HG03442 (cell line): ENCODE measurements around the gene JARID2.

Experiments
- ATAC-seq: cut with Tn5 transposase; IDR thresholded peaks from one replicate; pipeline ENCODE4 v1.9.1; 2021; ENCODE audit warnings: mild to moderate bottlenecking, moderate library complexity; ENCODE audit not compliant: unreplicated experiment

JARID2 gene

DNA sequence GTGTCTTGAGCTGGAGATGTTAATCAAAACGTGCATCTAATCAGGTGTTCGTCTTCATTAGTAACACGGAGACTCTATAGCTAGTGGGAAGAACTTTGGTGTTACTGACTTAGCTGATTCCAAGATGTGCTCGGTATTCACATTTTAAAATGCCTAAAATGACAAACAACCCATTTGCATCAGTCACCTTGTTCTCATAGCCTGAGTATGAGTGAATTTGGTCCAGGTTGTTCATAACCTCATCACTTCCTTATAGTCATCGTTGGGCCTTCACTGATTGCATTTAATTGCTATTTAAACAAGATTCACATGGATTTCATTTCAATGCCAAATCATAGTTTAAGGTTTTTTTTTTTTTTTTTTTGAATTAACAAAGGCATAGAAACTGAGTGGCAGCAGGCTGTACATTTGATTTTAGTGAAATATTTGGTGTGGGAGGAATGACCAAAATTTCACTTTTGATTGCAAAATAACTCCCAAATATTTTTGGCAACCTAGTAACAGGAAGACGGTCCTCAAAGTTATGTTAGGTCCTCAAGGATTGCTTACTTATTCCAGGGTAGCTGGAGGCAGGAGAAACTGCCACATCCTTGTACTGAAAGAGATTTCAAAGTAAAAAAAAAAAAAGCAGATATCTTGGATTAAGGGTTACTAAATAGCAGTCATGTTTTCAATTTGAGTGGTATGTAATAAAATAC is 104.7 kb downstream of the JARID2 start:
- ATAC-seq: no peak

DNA sequence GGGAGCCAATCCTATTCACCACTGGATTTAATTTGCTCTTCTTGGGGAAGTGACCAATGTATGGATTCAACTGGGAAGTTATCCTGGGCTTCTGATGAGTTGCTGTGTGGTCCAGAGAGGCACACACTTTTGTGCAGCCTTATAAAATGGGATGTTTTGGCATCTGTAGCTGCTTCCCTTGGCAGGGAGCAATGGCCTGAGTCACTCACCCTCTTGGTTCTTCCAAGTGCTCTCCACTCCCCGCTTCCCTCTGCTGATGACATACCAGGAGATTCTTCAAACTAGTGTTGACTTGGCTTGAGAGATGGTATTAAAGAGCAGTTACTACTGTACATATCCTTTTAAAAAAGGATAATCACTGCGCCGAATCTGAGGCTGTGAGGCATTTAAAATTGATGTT is 105.8 kb downstream of the JARID2 start:
- no peak for ATAC-seq

GRCh38 chr6:15352220-15352619 is 106.4 kb downstream of the JARID2 start:
- ATAC-seq: no peak

DNA sequence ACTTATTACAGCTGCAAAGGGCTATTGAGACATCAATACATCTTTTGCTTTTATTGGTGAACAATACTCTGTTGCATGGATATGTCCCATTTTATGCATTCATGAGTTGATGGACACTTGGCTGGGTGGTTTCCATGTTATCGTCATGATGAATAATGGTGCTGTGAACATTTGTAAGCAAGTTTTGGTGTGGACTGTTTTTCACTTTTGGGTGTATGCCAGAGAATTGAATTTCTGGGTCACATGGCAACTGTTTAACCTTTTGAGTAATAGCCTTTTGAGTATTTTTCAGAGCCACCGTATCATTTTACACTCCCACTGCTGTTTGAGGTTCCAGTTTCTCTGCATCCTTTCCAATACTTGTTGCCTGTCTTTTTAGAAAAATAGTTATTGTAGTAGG is 107.0 kb downstream of the JARID2 start:
- no peak for ATAC-seq

DNA sequence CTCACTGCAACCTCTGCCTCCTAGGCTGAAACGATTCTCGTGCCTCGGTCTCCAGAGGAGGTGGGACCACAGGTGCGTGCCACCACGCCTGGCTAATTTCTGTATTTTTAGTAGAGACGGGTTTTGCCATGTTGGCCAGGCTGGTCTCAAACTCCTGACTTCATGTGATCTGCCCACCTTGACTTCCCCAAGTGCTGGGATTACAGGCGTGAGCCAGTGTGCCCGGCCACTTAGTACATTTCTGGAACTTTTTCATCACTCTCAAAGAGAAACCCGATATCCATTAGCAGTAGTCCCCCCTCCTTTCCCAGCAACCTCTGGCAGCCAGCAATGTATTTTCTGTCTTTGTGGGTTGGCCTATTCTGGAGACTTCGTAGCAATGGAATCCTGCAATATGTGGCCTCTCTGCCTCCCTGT is 109.8 kb downstream of the JARID2 start:
- ATAC-seq: no peak

DNA sequence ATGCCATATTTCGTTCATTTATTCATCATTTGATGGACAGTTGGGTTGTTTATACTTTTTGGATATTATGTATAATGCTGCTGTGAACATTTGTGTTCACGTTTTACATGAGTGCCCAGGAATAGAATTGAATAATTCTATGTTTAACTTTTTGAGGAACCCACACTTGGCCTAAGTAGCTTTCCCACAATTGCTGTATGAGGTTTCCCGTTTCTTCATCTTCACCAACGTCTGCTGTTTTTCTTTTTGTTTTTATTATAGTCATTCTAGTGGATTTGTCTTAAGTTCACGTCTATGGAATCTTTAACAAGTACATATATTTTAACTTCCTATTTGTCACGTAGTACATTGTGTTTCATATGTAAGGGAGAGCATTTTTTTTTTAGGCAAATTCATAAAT is 110.3 kb downstream of the JARID2 start:
- no peak for ATAC-seq

DNA sequence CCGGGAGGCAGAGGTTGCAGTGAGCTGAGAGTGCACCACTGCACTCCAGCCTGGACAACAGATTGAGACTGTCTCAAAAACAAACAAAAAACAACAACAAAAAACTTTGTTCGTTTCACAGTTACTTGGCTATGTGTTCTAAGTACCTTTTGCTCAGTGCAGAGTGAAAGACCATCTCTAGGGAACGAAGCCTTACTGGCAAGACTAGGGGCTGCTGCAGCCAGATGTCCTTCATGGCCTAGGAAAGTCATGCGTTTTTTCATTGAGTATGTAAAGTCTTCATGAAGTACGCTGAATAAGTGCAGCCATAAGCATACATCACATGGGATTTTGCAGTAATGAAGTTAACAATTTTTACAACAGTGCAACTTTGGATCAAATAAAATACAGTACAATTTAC is 111.1 kb downstream of the JARID2 start:
- no peak for ATAC-seq

GRCh38 chr6:15357782-15358181 is 111.9 kb downstream of the JARID2 start:
- no peak for ATAC-seq

- ATAC-seq: no peak
These were observed 112.9 kb downstream of the JARID2 start for GRCh38 chr6:15358579-15359327.

DNA sequence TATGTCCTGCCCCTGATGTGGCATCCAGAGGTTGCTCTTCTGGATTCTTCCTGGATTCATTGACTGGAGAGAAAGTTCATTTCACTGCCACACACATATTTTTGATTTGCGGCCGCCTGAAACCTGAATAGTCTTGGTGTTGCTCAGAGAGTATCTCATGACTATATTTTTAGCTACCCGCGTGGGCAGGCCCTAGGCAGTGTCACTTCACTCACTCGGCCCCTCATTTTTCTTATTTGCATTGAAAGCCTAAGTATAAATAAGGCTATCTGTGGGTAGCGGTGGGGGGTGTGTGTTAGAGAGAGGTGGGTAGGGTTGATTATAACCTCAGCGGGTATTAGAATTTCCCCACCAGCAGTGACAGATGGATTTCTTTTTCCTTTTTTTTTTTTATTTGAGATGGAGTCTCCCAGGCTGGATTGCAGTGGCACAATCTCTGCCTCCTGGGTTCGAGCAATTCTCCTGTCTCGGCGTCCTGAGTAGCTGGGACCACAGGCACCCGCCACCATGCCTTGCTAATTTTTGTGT is 113.5 kb downstream of the JARID2 start:
- ATAC-seq: peak; percentile 63

- ATAC-seq: no peak
These were observed 114.4 kb downstream of the JARID2 start for GRCh38 chr6:15360300-15360699.

DNA sequence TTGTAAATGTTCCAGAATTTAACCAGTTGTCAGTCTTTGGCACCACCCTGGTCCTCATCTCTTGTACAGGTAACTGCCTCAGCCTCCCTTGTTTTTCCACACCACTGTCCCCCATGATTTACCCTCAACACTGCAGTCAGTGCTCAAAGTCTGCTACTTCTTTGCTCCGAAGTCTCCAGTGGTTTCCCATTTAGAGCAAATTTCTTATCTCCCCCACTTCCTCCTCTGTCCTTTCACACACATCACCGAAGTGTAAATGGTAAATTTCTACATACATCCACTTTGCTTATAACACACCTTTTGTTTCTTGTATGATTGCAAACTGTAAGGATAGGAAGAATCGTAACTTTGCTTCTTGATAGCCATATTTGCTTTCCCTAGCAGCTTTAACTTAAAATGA is 115.3 kb downstream of the JARID2 start:
- no peak for ATAC-seq

GRCh38 chr6:15362274-15363160 is 116.6 kb downstream of the JARID2 start:
- no peak for ATAC-seq

GRCh38 chr6:15363164-15363522 is 117.3 kb downstream of the JARID2 start:
- ATAC-seq: no peak

GRCh38 chr6:15363523-15364400 is 117.9 kb downstream of the JARID2 start:
- peak; percentile 43 for ATAC-seq

DNA sequence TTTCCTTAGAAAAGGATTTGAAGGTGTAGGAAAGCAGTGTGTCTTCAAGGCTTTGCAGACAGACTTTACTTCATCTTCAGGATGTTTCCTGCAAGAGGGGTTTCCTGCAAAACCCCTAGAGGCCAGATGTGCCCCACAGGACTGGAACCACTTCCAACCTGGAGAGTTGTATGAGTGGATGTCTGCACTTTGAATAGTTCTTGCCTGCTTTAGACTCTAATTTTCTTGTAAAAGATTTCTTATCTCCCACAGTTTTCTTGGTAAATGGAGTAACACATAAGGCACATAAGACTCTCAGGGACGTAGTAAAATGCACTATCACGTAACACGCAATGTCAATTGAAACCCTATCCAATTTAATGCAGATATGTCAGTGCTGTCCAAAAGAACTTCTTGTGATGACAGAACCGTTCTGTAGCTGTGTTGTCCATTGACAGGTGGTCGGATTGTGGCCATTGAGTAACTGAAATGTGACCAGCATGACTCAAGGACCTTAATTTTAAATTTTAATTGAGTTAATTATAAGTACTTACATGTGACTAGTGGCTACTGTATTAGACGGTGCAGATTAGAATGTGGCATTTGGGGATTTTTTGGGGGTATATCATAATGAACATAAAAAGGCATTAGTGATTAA is 118.7 kb downstream of the JARID2 start:
- no peak for ATAC-seq

DNA sequence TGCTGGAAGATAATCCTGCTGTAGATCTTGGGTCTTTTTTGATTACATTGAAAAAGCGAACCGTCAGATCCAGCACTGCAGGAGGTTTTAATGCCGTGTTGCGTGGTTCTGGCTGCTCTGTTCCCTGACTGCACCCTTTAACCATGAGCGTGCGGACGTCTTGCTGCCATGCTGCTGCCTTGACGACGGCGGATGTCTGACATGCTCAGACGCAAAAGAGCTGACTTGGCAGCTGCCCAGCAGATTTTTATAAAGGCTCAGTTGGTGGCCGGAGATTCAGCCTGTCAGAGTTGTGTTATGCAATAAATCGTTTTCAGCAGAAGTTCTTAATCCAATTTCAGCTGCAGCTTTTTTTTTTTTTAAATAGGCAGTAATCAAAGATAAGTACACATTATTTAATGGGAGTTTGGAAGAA is 119.4 kb downstream of the JARID2 start:
- no peak for ATAC-seq

- no peak for ATAC-seq
These were observed 120.2 kb downstream of the JARID2 start for GRCh38 chr6:15366003-15366535.

DNA sequence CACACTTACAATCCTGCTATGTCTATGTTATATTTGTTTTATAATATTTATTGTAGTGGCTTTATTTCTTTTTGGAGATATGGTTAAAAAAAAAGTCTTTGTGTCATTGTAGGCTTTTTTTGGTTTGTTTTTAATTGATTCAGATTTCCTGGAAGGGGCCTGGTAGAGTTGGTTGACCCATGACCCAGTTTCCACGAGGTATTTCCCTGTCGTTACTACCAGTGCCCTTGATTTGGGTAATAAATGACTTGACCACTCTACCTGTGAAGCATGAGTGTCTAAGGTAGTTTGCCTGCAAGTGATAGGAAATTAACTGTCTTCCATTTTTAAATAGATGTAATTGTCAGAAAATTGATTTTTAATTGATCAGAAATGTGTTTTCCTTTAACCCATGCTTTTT is 121.0 kb downstream of the JARID2 start:
- ATAC-seq: no peak

DNA sequence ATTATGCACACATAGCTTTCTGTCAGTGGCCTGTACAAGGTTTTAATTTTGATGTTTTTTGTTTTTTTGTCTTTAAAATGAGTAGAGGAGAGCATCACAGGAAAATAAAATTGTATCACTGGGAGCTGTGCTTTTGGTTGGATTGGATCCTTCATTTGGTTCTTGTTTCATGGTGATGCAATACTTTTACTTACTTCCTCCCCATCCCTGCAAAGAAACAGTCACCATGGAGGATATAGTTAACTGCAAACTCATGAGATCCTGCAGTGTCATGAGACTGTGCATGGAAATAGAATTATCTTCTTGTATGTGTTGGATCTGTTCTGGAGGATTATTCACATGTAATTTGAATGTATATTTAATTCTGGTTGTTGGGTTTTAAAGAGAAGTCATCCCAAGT is 122.3 kb downstream of the JARID2 start:
- ATAC-seq: no peak
